HL-60 (cell line): ENCODE results near the gene ZNRF1.

Source experiments
- CTCF ChIP-seq: IDR thresholded peaks from one replicate; pipeline ENCODE4 v1.5.1; 2011; ENCODE audit warnings: low read length, control low read depth, inconsistent platforms; ENCODE audit not compliant: insufficient read depth
- TF ChIP-seq, protein P1 (sequence below): IDR thresholded peaks from 2 replicates; pipeline ENCODE4 v1.6.1; 2012; ENCODE audit warnings: low read depth; ENCODE audit not compliant: insufficient replicate concordance

DNA sequence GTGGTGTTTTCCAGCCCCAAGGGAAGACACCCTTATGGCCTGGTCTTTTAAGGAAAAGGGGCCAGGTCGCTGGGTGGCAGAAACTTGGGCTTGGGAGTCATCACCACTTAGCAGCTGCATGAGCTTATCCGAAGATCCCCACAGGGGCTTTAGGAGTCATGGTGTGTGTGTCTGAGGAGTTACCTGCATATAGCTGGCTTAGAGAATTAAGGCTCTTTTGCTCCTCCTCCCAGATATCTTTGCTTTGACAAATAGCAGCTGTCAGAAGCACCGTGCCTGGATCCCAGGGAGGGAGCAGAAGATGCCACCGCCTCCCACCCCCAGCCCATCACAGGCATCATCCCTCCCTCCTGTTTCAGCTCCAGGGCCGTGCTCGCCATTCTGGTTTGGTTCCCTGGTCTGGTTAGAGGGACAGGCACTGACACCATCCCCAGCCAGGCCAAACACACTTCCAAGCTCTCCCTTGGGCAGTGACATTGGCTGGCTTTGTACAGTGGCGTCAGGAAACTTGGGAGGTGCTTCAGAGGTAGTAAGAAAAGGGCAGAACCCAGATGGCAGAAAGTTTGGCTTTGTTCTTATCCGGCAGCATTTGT, 100.3 kb downstream of the ZNRF1 start:
- no peak for TF ChIP-seq CTCF
- TF ChIP-seq, protein P1, sequence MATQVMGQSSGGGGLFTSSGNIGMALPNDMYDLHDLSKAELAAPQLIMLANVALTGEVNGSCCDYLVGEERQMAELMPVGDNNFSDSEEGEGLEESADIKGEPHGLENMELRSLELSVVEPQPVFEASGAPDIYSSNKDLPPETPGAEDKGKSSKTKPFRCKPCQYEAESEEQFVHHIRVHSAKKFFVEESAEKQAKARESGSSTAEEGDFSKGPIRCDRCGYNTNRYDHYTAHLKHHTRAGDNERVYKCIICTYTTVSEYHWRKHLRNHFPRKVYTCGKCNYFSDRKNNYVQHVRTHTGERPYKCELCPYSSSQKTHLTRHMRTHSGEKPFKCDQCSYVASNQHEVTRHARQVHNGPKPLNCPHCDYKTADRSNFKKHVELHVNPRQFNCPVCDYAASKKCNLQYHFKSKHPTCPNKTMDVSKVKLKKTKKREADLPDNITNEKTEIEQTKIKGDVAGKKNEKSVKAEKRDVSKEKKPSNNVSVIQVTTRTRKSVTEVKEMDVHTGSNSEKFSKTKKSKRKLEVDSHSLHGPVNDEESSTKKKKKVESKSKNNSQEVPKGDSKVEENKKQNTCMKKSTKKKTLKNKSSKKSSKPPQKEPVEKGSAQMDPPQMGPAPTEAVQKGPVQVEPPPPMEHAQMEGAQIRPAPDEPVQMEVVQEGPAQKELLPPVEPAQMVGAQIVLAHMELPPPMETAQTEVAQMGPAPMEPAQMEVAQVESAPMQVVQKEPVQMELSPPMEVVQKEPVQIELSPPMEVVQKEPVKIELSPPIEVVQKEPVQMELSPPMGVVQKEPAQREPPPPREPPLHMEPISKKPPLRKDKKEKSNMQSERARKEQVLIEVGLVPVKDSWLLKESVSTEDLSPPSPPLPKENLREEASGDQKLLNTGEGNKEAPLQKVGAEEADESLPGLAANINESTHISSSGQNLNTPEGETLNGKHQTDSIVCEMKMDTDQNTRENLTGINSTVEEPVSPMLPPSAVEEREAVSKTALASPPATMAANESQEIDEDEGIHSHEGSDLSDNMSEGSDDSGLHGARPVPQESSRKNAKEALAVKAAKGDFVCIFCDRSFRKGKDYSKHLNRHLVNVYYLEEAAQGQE: no peak
